Fibroblast of skin of right quadriceps (primary cell): ENCODE data around the gene CHIT1.

Experiments used
- DNase-seq: peaks from one replicate; pipeline ENCODE4 v3.0.0-alpha.2; 2013

CHIT1 gene

DNA sequence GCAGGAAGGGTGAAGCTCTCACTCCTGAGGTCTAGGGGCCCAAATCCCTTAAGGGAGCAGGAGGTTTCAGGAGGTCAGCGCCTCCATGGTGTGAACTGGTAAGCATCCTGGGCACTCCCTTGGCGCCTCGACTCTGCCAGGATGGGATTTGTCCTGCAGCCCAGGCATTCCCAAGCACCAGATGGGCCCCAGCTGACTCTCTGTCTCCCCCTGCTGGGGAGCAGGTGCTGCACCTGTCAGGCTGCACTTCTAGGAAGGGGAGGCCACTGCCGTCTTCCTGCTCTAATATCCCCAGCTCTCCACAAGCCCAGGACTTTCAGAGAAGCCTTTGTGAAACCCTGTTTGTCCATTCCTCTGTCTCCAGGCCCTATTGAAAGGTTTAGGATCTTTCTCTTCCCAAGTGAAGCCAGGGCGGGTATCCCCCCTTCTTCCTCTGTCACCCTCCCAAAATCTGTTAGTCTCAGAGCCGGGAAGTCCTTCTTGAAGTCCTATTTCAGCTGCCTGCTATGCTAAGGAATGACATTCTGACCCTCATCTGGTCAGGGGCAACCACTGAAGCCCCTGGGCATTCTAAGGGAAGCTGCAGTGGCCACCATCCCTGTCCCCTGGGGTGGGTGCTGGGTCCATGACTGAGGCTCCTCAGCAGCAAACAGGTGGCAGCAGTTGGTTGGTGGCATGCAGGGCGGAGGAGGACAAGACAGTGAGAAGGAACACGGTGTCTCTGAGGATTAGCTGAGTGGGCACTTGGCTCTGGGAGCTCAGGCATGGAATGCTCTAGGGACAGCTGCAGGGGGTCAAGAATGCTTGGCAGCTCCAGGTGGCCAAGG, 57.1 kb downstream of the CHIT1 start:
- peak; percentile 43 for DNase-seq

DNA sequence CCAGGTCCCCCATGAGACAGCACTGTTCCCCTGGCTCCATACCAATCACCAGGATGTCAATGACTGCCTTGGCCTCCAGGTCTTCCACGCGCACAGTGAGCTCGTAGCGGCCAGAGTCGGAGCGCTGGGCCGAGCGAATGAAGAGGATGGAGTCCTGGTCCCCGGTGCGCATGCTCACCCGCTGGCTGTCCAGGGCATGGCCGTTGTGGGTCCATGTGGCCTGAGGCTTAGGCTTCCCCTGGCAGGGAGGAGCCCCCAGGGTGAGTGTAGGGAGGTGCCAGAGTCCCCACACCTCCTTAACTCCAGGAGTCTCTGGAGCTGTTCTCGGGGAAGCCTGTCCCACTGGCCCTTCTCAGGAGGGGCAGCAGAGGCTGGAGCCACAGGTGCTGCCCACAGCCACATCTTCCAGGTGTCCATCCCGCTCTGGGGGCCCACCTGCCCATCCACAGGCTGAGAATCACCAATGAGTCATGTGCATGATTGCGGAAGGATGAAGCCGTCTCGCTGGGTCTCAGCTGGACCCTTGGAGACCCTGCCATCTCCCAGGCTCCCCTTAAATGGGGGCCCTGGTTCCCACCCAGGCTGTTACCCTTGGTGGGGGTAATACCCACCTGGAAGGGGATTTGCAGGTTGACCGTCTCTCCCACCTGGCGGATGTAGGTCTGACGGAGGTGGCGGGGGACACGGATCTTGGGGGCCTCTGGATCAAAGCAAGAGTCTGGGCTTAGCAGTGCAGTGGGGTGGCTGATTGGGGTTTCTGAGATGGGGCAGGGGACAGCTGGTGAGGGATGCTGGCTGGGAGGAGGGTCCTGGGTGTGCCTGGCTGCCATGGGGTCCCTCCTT, 57.9 kb downstream of the CHIT1 start:
- no peak for DNase-seq

DNA sequence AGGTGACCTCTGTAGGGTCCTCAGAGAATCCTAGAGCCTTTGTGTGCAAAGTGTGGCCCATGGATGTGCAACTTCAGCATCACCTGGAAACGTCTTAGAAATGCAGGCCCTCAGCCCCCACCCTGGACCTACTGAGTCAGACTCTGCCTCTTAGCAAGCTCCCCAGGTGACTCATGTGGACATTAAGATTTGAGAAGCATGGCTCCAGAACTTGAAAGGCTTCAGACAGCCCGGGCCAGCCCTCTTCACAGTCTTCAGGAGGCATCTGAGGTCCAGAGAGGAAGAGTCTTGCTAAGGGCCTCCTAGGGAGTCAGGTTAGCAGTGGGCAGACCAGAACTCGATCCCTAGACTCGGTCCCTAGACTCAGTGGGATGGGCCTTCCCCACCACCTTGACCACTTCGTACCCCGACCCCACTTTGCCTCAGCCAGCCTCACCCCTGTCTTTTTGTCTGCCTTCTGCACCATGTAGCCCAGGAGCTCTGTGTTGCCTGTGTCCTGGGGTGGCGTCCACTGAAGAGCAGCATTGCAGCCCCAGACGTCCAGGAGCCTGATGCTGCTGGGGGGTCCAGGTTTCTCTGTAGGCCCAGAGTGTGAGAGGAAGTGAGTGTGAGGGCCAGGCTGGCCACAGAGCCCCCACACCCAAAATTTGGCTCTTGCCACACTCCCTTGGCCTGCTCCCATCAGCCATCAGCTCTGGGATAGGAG, 58.7 kb downstream of the CHIT1 start:
- DNase-seq = no peak

DNA sequence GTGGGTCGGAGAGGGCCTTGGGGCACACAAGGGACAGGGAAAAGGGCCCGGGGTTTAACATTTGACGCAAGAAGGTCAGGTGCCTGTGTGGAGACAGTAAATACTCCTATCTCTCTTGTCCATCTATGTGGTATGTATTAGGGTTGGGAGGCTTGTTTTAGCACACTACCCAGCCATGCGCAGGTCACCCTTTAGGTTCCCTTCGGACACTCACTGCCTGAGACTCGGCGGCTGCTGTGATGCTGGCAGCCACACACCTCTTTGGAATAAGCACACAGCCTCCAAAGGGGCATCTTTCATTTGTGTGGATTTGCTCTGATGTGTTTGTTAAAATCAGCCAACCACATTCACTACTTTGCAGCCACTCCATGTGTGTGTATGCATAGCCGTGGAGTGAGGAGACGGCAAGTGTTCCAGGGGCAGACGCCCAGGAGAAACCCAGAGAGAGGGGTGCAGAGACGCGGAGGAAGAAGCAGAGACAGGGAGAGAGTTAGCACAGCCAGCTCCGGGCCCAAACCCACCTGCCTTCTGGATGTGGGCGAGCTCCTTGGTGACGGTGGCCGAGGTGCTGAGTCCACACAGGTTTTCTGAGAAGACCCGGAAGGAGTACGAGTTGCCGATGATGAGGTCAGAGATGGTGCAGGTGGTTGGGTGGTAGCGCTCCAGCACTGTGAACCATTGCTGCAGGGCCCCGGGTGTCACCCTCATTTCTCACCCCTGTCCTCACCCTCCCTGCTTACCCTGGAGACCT, 59.5 kb downstream of the CHIT1 start:
- no peak for DNase-seq

DNA sequence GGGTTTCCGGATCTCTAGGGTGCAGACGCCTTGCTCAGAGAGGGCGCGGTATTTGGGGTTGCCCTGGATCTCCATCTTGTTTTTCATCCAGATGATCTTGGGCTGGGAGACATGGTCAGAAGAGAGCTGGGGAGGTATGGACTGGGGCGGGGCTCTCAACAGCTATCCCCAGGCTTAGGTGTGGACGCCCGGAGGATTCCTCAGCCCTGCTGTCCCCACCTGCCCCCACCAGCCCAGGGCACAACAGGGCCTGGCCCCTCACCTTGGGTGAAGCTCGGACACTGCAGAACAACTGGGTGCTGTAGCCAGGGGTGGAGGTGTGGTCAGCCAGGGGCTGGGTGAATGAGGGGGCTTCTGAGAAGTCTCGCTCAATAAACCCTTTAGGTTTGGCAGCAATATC, 60.5 kb downstream of the CHIT1 start:
- no peak for DNase-seq

DNA sequence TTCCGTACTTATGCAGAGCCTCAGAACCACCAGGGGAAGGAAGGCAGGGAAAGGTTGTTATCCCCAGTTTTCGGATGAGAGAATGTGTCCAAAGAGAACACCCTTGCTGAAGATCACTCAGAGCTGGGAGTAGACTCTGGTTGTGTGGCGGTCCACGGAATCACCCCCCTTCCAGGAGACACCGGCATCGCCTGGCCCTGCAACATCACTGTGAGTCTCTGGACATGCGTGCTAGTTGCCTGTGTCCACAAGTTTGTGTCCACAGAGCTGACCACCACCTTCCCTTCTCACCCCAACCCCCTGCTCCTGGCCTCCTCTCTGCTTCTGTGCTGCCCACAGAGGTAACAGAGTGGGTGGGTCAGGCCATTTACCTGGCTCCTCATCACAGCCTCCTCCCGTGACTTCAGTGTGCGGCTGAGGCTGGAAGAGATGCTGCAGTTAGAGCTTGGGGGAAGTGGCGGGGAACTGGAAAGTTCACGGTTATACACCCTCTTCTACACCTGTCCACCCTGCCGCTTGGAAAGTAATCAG, 61.2 kb downstream of the CHIT1 start:
- DNase-seq = no peak

DNA sequence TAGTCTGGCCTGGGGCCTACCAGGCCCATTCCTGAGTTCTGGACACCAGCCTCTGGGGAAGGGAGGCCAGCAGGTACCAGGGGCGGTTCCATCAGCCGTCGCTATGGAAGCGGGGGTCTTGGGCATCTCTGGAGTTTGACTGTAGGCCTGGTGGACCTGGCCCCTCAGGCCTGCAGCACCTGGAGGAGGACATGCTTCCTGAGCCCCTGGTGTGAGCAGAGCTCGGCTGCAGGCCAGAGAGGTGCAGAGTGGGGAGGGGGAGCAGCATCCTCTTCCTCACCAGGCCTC, 61.6 kb downstream of the CHIT1 start:
- DNase-seq = no peak

DNA sequence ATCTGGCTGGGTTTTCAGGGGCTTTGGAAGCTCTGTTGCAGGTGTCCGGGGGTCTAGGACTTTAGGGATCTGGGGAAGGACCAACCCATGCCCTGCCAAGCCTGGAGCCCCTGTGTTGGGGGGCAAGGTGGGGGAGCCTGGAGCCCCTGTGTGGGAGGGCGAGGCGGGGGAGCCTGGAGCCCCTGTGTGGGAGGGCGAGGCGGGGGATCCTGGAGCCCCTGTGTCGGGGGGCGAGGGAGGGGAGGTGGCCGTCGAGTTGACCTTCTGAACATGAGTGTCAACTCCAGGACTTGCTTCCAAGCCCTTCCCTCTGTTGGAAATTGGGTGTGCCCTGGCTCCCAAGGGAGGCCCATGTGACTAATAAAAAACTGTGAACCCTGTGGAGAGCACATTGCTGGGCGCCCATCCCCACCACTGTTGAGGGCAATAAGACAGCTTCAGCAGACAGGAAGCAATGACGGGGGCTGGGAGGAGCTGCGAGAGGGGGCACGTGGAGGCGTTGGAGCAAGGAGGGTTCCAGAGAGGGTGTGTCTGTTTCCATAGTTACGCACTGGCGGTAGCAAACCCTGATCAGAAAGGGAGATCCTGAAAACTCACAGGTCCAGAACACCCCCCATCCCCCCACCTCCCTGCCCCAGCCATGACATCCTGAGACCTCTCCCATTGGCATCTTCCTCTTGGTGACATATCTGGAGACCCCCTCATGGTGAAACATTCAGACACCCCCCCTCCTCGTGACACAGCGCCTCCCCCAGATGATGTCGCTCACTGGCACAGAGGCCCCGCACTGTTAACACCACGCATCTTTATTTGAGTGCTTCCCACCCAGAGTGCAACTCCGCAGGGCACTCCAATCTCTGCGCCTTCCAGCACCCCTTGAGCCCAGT, 62.2 kb downstream of the CHIT1 start:
- no peak for DNase-seq

DNA sequence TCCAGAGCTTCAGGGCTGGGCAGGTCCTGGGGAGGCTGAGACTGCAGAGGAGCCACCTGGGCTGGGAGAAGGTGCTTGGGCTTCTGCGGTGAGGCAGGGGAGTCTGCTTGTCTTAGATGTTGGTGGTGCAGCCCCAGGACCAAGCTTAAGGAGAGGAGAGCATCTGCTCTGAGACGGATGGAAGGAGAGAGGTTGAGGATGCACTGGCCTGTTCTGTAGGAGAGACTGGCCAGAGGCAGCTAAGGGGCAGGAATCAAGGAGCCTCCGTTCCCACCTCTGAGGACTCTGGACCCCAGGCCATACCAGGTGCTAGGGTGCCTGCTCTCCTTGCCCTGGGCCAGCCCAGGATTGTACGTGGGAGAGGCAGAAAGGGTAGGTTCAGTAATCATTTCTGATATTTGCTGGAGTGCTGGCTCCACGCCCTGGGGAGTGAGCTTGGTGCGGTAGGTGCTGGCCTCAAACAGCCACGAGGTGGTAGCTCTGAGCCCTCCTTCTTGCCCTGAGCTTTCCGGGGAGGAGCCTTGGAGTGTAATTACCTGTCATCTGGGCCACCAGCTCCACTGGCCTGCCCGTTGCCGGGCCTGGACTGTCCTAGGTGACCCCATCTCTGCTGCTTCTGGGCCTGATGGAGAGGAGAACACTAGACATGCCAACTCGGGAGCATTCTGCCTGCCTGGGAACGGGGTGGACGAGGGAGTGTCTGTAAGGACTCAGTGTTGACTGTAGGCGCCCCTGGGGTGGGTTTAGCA, 63.1 kb downstream of the CHIT1 start:
- DNase-seq = no peak
